ENCODE data around the gene MYH14.

Gene MYH14

DNA sequence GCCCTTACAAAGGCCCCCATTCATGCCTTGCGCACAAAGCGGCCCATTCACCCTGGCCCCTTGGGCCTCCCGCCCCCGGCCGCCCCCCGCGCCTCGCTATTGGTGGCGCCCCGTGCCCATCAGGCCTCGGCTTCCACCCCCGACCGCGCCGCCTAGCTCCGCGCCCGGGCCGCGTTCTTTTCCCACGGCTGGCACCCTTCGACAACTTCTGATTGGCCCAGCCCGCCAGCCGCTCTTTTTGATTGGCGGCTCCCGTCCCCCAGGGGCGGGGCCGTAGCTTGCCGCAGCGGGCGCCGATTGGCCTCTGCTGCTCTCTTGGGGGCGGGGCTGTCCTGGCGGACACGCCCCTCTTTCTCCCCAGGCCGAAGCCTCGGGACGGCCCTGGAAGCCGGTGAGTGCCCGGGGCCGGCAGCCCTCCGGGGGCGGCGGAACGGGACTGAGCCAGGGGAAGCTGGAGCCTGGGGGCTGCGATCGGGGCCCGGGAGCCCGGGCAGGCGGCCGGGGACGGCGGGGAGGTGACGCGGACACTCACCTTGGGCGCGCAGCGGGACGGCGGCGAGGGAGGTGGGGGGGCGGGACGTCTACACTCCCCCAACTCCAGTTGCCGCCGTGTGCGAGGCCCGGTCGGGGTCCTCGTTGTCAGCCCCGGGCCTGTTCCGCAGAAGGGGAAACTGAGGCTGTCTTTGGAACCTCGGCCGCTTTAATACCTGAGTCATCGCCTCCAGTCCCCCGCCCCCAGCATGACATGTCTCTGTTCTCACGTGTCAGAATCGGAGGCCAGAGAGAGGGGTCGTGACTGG, at the start of gene MYH14:
Gene MYH14, plus strand, starts transcription at position 342 of the 800 bp plus-strand sequence. CDS start 6,744 bp downstream, outside the sequence.
- DNase-seq: no peak

DNA sequence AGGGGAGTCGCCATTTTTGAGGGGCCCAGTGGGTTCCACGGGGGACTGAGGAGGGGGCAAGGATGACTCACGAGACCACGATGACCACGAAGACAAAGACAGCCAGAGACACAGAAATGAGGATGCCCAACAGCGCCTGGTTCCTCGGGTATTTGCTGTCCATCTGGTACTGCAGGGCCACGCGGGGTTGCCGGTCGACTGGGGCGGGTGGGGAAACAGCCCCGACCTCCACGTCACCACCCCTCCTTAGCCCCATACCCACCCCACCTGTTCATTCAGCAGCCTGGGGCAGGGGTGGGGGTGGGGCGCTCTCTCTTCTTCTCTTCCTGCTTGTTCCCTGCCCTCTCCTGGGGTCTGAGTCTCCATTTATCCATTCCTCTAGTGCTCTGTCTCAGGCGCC, 48.9 kb upstream of the MYH14 start:
- no peak for DNase-seq

DNA sequence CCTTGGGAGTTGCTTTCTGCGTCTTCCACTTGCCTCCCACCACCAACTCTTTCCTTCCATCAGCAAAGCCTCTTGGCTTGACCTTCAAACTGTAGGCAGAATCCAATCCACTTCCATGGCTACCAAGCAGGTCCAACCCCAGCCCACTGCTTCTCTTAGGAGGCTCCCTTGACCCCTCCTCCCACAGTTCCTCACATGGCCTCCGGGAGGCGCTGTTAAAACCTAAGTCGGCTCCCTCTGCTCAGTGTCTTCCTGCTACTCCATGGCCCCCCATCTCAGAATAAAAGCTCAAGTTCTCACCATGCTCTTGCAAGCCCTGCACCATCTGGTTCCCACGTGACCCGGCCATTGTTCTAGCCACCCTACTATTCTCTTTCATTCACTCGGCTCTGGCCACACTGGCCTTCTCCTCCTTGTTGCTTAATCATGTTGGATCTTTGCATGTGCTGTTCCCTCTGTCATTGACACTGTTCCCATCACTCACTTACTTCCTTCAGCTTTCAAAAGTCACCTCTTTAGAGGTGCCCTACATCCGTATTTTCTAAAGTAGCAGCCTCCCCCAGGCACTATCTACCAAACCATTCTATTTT, 47.8 kb upstream of the MYH14 start:
- no peak for DNase-seq

DNA sequence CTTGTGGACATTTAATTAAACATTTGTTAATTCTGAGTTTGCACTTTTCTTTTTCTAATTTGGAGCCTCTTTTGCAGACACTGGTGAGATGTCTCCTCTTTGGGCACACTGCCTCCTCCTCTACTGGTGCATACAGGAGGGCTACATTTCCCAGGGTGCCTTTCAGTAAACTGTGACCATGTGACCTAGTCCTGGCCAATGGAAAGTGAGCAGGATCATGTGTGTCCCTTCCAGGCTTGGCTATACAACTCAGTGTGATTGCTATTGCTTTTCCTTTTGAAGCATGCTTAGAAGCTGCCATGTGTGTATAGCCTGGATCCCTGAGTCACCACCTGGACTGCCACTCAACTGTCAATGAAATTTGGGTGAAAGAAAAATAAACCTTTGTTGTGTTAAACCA, 44.8 kb upstream of the MYH14 start:
- DNase-seq: no peak

DNA sequence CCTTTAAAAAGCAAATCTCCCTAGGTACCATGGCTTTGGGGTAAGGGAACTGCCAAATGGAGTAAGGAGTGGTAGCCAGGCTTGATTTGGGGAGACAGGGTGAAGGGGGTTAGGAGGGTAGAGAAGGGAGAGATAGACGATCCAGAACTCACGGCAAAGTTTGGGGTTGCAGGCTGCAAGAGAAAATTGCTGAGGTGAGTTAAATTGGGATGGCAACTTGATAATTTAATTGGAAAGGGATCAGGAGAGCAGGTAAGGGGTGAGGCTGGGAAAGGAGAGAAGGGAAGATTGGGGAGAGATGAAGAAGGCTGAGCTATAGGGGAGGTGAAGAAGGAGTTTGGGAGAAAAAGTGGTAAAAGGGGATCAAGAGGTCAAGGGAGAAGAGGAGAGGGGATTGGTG, 44.3 kb upstream of the MYH14 start:
- DNase-seq: no peak

DNA sequence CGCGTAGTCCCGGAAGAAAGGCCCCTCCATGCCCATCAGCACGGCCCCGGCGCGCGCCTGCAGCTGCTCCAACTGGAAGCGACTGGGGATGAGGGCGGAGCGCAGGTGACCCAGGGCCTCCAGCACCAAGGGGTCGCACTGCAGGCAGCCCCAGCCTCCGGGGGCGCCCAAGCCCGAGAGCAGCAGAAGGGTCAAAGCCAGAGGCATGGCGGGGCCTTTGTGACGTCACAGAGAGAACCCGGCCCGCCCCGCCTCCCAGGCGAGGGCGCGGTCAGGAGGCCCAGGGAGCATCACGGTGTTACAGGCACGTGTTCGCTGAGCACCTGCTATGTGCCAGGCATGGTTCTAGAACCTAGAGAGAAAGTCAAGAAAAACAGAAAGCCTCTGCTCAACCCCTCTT, 40.4 kb upstream of the MYH14 start, which contains the start of gene IZUMO2:
Gene IZUMO2, minus strand, starts transcription at position 294 of the 400 bp plus-strand sequence. Its CDS starts 87 bp downstream, at position 207.
- no peak for DNase-seq

DNA sequence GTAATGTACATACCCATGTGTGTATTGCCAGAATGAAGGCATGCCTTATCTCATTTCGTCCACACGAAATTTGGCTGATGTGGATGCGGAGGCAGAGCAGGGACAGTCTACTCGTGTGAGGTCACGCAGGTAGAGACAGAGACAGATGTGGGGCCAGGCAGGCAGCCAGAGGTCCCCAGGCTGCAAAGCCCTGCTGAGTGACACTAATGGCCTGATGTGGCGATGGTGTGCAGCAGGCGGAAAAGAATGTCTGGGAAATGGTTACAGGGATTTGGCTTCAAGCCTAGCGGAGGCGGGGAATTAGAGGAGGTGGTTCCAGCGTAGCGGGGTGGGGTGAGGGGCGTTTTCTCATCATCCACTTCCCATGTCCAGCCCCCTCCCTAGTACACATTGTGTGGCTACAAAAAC, 36.1 kb upstream of the MYH14 start:
- DNase-seq: no peak

DNA sequence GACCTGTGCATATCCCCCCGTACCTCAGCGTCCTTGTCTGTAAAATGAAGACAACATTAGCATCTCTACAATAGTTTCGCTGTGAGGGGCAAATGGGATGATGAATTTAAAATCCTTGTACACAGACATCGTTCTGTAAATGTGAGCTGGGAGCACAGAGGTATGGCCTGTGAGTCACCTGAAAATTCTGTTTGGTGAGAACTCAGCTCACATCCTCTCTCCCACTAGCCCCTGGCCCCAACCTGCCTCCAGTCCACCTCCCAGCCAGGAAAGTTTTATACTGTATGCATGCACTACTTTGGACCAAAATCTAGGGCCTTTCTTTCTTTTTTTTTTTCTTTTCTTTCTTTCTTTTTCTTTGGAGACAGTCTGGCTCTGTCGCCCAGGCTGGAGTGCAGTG, 31.7 kb upstream of the MYH14 start:
- DNase-seq: no peak

DNA sequence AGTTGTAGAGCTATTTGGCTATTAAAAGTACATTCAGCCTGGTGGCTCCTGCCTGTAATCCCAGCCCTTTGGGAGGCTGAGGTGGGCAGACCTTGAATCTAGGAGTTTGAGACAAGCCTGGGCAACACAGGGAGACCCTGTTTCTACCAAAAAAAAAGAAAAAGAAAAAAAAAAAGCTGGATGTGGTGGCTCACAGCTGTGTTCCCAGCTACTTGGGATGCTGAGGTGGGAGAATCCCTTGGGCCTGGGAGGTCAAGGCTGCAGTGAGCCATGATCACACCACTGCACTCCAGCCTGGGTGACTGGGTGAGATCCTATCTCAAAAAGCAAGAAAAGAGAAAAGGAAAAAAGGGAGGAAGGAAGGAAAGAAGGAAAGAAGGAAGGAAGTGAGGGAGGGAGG, 30.7 kb upstream of the MYH14 start:
- DNase-seq: no peak

DNA sequence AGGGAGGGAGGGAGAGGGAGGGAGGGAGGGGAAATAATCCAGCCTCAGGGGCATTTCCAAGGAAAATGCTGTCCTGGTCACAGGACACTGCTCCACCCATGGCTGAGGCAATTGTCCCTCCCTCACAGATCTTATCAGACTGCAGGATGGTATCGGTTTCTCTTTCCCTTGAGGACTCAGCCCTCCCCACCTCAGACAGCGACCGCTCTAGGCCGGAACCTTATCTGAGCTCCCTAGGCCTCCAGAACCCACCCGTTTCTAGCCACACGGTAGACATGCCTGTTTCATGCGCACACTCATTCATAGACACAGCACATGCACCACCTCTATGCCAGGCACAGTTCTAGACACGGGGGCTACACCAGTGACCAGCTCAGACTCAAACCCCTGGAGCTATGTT, 30.3 kb upstream of the MYH14 start:
- no peak for DNase-seq

DNA sequence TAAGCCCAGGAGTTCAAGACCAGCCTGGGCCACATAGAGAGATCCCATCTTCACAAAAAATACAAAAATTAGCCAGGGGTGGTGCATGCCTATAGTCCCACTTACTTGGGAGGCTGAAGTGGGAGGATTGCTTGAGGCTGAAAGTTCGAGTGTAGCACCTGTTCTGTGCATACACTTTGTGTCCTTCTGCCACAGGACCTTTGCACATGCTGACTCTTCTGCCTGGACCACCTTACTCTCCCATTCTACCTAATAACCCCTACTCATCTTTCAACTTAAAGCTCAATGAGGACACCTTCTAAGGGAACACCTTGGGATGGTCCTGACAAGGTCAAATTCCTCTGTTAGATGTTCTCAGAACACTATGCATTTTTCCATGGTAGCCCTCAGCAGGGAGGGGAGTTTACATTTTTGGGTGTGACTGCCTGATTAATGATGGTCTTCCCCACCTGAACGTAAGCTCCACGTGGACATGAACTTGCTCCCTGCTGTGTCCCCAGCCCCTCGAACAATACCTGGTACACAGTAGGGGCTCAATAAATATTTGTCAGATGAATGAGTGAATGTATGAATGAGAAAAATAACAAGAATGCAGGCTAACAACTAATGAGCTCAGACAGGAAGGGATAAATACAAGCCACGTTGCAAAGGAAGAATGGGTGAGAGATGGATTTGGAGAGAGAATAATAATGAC, 29.2 kb upstream of the MYH14 start:
- DNase-seq: no peak

DNA sequence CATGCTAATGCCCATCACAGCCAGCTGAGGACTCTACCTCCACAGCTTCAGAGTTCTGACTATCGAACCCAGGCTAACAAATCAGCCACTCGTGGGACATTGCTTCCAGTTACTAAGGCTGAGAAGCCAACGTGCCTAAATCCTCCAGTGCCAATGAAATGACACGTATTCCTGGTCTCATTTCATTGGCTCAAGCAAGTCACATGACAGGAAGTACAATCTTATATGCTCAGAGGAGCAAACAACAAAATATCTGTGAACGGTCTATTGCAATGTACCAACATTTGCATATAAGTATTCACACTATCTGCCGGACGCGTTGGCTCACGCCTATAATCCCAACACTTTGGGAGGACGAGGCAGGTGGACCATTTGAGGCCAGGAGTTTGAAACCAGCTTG, 27.5 kb upstream of the MYH14 start:
- DNase-seq: no peak

DNA sequence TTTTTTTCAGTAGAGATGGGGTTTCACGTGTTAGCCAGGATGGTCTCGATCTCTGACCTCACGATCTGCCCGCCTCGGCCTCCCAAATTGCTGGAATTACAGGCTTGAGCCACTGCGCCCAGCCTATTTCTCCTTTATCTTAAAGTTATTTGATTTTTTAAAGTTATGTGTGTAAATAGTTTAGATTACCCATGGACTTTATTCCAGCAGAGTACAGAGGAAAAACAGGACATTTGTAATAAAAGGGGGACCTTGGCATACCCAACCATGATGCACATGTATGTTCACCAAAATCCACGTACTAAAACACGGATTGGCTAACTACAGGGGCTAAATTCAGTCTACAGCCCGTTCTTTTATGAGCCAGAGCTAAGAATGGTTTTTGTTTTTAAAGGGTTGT, 26.6 kb upstream of the MYH14 start:
- no peak for DNase-seq

DNA sequence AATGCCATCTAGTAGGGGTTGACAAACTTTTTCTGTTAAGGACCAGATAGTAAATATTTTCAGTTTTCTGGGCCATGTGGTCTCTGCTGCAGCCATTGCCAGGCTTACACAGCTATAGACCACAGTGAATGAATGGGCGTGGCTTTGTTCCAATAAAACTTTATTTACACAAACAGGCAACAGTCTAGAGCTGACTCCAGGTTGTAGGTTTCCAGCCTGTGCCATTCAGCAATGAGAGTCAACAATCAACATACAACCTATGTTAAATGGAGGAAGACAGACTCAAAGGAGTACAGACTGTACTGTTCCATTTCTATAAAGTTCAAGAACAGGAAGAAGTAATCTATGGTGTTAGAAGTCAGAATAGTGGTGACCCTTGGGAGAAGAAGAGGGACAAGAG, 25.1 kb upstream of the MYH14 start:
- no peak for DNase-seq

DNA sequence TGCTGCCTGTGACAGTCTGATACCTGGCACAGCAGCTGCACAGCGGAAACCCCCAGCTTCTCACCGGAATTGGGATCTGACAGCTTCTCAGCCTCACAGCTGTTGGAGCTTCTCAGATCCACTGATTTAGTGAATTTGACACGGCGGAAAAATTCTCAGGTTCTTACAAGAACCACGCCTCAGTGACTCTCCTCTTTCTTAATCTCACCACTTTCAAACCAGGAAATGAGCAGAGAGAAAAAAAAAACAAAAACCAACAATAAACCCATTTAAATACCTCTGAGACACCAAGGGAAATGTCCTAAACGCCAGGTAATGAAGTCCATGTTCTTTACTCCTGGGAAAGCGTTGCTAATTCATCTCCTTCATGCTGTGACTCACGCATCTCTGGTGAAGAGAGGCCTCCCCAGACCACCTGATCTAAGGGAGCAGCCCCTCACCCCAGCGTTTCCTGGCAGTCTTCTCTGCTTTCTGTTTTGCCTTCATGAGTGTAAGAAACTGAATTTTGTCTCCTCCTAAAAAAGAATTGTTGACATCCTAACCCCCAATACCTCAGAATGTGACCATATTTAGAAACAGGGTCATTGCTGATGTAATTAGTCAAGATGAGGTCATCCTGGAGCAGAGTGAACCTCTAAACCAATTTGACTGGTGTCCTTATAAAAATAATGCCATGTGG, 24.4 kb upstream of the MYH14 start:
- no peak for DNase-seq

DNA sequence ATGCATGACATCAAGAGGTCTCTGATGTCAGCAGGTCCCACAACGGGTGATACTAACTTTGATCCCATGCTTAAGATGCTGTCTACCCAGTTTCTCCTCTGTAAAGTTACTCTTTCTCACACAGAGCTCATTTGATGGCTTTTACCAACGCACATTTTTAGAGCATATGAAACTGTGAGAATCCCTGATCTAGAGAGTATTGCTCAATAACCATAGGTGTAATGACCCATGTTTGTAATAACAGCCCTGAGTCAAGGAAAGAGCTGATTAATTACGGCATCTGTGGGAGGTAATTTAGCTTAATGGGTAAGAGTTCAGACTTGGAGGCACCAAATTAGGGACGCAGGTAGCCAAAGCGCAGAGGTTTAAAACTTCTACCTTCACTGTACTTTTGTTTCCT, 22.3 kb upstream of the MYH14 start:
- no peak for DNase-seq

DNA sequence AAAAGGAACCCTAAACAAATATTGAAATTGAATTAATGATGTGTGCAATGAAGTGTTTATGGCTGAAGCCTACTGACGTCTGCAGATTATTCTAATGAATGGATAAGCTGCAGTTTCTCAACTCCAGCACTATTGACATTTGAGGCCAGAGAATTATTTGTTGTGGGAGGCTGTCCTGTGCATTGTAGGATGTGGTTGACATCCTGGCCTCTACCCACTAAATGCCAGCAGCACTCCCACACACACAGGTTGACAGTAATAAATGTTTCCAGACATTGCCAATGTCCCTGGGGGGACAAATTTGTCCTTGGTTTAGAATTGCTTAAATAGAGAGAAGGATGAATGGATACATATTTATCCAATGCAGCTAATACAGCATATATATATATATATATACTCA, 19.2 kb upstream of the MYH14 start:
- DNase-seq: no peak

DNA sequence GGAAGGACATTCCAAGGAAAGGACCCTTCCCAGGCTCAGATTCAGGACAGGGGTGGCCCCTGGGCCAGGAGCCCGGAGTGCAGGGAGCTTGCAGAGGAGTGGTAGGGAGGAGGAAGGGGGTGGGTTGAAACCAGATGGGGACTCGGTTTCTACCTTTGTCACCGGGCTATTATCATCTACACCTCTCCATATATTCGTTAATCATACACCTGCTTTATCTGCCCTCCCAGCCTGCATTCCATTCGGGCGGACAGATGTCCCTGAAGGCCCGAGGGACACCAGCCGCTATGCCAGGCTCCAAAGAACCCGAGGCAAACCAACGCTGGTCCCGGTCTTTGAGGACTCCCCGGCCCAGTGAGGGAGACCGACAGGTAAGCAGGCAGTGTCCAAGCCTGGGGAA, 15.5 kb upstream of the MYH14 start:
- DNase-seq: no peak

DNA sequence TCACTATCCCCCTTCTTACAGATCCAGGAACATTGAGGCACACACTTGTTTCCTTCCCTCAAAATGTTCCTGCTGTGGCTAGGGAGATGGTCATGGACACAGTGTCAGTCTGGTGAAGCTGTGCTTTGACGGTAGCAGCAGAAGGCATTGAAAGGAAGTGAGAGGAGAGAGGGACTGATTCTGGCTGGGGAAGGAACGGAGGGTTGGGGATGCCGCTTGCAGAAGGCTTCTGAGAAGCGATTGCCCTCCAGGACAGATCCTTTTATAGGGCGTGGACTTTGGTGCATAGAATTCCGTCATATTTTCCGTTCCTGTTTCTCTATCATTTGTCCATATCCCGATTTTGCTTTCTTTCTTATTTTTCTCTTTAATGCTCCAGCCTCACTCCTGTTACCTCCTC, 14.1 kb upstream of the MYH14 start:
- DNase-seq: no peak

DNA sequence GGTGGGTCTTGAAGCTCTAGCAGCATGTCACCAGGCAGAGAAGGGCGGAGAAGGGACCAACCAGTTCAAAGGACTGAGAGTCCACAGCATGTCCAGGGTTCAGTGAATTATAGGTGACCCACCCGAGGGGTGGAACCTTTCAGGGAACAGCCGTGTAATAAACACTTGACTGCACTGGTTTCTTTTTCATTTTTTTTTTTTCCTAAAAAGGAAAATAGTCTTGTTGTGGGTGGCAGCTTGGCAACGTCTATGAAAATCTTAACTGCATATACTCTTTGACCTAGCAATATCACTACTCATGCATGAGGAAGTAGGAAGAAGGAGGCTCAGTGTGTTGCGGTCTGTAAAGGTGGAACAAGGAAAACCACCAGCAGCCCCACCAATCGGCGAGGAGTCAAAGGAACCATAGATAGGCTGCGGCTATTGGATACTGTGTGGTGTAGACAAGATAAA, 13.0 kb upstream of the MYH14 start:
- DNase-seq: no peak

DNA sequence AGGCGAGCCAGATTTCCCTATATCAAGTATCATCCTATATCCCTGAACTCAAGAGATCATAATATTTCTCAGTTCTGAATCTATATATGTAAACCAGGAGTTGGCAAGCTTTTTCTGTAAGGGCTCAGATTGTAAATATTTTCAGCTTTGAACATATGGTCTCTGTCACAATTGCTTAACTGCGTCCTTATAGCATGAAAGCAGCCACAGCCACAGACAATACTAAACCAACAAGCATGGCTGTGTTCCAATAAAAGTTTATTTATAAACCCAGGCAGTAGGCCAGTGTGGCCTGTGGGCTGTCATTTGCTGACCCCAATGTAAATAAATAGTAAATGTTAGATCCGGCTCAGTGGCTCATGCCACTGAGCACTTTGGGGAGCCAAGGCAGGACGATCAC, 12.2 kb upstream of the MYH14 start:
- DNase-seq: no peak

DNA sequence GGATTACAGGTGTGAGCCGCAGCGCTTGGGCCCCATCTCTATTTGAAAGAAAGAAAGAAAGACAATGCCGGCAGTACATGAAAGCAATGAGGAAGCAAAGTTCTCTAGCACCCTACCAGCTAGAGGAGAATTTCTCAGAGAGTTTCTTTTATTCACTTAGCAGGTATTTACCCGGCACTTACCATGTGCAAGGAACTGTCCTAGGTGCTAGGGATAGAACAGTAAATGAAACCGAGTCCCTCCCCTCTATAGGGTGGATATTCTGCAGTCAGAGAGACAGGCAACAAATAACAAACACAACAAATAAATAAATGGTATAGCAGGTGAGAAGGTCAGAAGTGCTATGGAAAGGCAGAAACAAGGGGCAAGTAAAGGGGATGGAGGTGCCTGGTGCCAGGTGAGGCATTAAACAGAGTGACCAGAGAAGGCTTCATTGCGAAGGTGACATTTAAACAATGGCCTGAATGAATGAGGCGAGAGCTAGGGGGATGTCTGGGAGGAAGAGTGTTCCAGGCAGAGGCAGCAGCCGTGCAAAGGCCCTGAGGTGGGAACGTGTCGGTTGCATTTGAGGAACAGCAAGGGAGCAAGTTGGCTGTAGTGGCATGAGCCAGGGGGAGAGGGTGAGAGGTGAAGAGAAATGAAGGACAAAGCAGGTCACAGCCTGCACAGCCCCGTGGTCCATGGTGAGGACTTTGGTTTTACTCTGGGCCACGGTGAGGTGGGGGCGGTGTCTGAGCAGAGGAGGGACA, 10.8 kb upstream of the MYH14 start:
- no peak for DNase-seq

DNA sequence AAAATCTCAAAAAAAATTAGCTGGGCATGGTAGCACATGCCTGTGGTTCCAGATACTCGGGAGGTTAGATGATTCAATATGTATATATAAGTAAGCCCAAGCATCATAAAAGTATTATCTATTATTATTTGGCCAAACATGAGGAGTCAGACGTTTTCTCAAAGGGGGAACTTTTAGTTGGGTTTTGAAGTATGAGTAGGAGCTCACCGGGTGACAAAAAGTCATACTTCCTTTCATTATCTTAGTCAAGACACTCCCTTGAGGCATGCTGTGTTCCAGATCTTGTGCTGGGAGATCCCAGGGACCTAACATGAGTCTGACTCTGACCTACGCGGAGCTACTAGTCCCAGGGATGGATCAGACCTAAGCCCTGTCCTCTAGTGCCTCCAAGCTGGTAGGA, 8.2 kb upstream of the MYH14 start:
- DNase-seq: no peak
